Endothelial cell of umbilical vein (primary cell): ENCODE measurements around the gene FHOD3.

Experiments used
- CTCF ChIP-seq, 2 donors: IDR thresholded peaks; 1 replicate in 1 of 2; 2 replicates in 1 of 2; pipeline ENCODE4 v1.5.1; 2011; ENCODE audit warnings: low read length in 2 of 2, mild to moderate bottlenecking in 2 of 2, moderate library complexity in 2 of 2, control low read depth in 1 of 2, inconsistent platforms in 1 of 2, low read depth in 1 of 2; ENCODE audit not compliant: insufficient read depth in 1 of 2; ENCODE audit errors: extremely low read depth in 1 of 2
- EZH2 ChIP-seq: IDR thresholded peaks from 2 replicates; pipeline ENCODE4 v1.6.1; 2012; ENCODE audit warnings: borderline replicate concordance, low read depth, mild to moderate bottlenecking, moderate library complexity, low read length, inconsistent platforms; ENCODE audit not compliant: severe bottlenecking
- MYC ChIP-seq: IDR thresholded peaks from one replicate; pipeline ENCODE4 v1.6.1; 2011; ENCODE audit warnings: mild to moderate bottlenecking, low read depth, low read length
- POLR2A ChIP-seq: IDR thresholded peaks from 2 replicates; pipeline ENCODE4 v1.6.1; 2012; ENCODE audit warnings: low read depth, mild to moderate bottlenecking, control low read depth, low read length
- POLR2AphosphoS5 ChIP-seq: IDR thresholded peaks from 2 replicates; pipeline ENCODE4 v1.6.1; 2012; ENCODE audit warnings: low read depth, mild to moderate bottlenecking, control low read depth, low read length, moderate library complexity; ENCODE audit not compliant: insufficient read depth
- TF ChIP-seq, protein P1 (sequence below): IDR thresholded peaks from 2 replicates; pipeline ENCODE4 v1.6.1; 2011; ENCODE audit not compliant: insufficient read depth, insufficient read length

- TF ChIP-seq CTCF (IDR thresholded peaks at IDR 0.05; ENCODE audit: extremely low read depth in 1 of 2, insufficient read depth in 1 of 2, low read depth in 1 of 2, low read length in 2 of 2) (no peak), POLR2AphosphoS5 (no peak), POLR2A (no peak), EZH2 (no peak), MYC (no peak)
- TF ChIP-seq, protein P1, sequence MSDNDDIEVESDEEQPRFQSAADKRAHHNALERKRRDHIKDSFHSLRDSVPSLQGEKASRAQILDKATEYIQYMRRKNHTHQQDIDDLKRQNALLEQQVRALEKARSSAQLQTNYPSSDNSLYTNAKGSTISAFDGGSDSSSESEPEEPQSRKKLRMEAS = no peak
Measured at GRCh38 chr18:36560187-36560586, 262.7 kb downstream of the FHOD3 start.
